Smooth muscle cell (in vitro differentiated cells): ENCODE data around the gene ABTB2. TPM values are rescaled to one million over a fixed set of nuclear protein-coding genes. Genes with fewer than 3 reads are reported as not detected.

Experiments used
- DNase-seq: peaks from one replicate; lab custom pipeline; 2025; ENCODE audit not compliant: unreplicated experiment; lab: John Stamatoyannopoulos, UW
- H2AFZ ChIP-seq: fragments of 200-600 bp; sonication (generic); 2 replicates; pipeline ENCODE4 v1.6.0; 2016; ENCODE audit warnings: antibody characterized with exemption, low read depth, mild to moderate bottlenecking
- H3F3A ChIP-seq: fragments of 200-600 bp; sonication (generic); 2 replicates; pipeline ENCODE4 v1.6.0; 2017; ENCODE audit warnings: antibody characterized with exemption, low read depth
- H3K27ac ChIP-seq: fragments of 200-600 bp; sonication (generic); 2 replicates; pipeline ENCODE4 v1.5.1; 2016; ENCODE audit warnings: low read depth, mild to moderate bottlenecking
- H3K27me3 ChIP-seq: fragments of 200-600 bp; sonication (generic); 2 replicates; pipeline ENCODE4 v1.6.1; 2016; ENCODE audit warnings: low read depth, mild to moderate bottlenecking
- H3K36me3 ChIP-seq: fragments of 200-600 bp; sonication (generic); 2 replicates; pipeline ENCODE4 v1.5.1; 2016; ENCODE audit warnings: low read depth
- H3K4me1 ChIP-seq: fragments of 200-600 bp; sonication (generic); 2 replicates; pipeline ENCODE4 v1.5.1; 2016; ENCODE audit warnings: low read depth
- H3K4me2 ChIP-seq: fragments of 200-600 bp; sonication (generic); 2 replicates; pipeline ENCODE4 v1.6.0; 2016; ENCODE audit warnings: mild to moderate bottlenecking
- H3K4me3 ChIP-seq: fragments of 200-600 bp; sonication (generic); 2 replicates; pipeline ENCODE4 v1.5.1; 2016; ENCODE audit warnings: mild to moderate bottlenecking
- H3K79me2 ChIP-seq: fragments of 200-600 bp; sonication (generic); 2 replicates; pipeline ENCODE4 v1.6.0; 2016; ENCODE audit warnings: low read depth, mild to moderate bottlenecking
- H3K9ac ChIP-seq: fragments of 200-600 bp; sonication (generic); 2 replicates; pipeline ENCODE4 v1.6.0; 2016; ENCODE audit warnings: low read depth
- H3K9me3 ChIP-seq: fragments of 200-600 bp; sonication (generic); replicated peaks from 2 replicates; pipeline ENCODE4 v1.5.1; 2016; ENCODE audit warnings: low read depth
- H4K20me1 ChIP-seq: fragments of 200-600 bp; sonication (generic); 2 replicates; pipeline ENCODE4 v1.6.0; 2016; ENCODE audit warnings: low read depth
- WGBS: methylation state at CpG from one replicate; pipeline ENCODE4 v1.1.7; 2016; ENCODE audit warnings: low lambda C conversion rate; 5-methylcytosine and 5-hydroxymethylcytosine counted together
- polyA plus RNA-seq: library from polyadenylated mRNA; unstranded; fragments of >200 nt; fragmentation: Nextera tagmentation; extraction: Ambion mirVana; gene quantifications from 2 replicates; pipeline ENCODE4 v1.2.1, GENCODE V29; 2016
- total RNA-seq: library from RNA; depleted of rRNA; stranded (reverse); fragments of >200 nt; gene quantifications from 2 replicates; pipeline ENCODE4 v1.2.3, GENCODE V29; 2014
- TF ChIP-seq, protein P1 (sequence below): fragments of 200-600 bp; sonication (generic); IDR thresholded peaks from 2 replicates; pipeline ENCODE4 v1.5.1; 2017; ENCODE audit warnings: borderline replicate concordance, mild to moderate bottlenecking, antibody characterized with exemption; ENCODE audit not compliant: insufficient read depth, poor library complexity, severe bottlenecking

ABTB2 gene
- total and polyA plus RNA-seq, 2 experiments from 2014 or later = 4.3 to 4.9 TPM

DNA sequence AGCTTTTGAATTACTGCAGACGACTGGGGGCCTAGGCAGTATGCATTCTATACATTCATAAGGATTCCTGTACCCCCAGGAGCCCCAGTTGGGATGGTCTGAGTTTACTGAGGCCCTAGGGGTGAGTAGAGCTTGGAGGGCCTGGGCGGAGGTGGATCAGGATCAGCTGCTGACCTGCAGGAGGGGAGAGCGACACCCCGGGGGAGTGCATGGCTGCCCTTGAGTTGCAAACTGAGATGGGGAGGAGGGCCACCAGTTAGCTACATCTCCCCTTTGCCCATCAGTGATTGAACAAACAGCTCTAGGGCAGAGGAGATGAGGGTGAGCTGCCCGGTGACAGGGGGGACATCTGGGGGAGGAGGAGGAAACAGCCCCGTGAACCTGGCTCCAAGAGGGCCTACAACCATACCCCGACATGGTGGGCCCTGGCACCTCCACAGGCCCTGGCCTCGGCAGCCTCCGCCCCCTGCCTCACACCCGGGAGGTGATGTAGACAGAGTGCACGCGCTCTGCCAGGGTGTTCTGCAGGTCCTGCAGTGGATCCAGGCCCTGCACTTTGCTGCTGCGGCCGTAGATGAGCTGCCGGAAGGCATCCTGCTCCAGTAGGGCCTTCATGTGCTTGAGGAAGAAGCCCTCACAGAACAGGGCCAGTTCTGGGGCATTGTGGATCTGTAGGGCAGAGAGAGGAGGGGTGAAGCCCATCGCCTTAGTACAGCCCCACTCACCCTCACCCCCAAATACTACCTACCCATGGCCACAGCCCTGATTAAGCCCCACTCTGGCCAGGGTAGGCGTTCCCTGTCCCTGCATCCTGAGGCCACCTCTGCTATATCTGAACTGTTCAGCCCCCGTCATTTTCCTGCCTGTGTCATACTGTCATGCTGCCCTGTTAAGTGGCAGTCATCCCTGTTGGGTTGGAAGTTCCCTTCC lies 205.6 kb downstream of the ABTB2 start:
- H3K9me3 ChIP-seq = no peaks in the 10 kb centered on the region
- peaks cover 32% of the 10 kb centered on the region for H4K20me1 ChIP-seq
- H3K4me3 ChIP-seq = no peak overlapping the region
- no peak overlapping the region for H3K4me2 ChIP-seq
- no peak overlapping the region for H3K9ac ChIP-seq
- H2AFZ ChIP-seq = no peak overlapping the region
- DNase-seq = no peak
- 92% methylated on average over 18 of the region's 18 CpGs for WGBS
- TF ChIP-seq, protein P1, sequence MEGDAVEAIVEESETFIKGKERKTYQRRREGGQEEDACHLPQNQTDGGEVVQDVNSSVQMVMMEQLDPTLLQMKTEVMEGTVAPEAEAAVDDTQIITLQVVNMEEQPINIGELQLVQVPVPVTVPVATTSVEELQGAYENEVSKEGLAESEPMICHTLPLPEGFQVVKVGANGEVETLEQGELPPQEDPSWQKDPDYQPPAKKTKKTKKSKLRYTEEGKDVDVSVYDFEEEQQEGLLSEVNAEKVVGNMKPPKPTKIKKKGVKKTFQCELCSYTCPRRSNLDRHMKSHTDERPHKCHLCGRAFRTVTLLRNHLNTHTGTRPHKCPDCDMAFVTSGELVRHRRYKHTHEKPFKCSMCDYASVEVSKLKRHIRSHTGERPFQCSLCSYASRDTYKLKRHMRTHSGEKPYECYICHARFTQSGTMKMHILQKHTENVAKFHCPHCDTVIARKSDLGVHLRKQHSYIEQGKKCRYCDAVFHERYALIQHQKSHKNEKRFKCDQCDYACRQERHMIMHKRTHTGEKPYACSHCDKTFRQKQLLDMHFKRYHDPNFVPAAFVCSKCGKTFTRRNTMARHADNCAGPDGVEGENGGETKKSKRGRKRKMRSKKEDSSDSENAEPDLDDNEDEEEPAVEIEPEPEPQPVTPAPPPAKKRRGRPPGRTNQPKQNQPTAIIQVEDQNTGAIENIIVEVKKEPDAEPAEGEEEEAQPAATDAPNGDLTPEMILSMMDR = no peak
- H3K4me1 ChIP-seq = no peaks in the 10 kb centered on the region
- no peaks in the 10 kb centered on the region for H3K79me2 ChIP-seq
- H3F3A ChIP-seq = no peaks in the 10 kb centered on the region
- H3K27me3 ChIP-seq = no peaks in the 10 kb centered on the region
- no peak overlapping the region for H3K27ac ChIP-seq
- no peaks in the 10 kb centered on the region for H3K36me3 ChIP-seq

DNA sequence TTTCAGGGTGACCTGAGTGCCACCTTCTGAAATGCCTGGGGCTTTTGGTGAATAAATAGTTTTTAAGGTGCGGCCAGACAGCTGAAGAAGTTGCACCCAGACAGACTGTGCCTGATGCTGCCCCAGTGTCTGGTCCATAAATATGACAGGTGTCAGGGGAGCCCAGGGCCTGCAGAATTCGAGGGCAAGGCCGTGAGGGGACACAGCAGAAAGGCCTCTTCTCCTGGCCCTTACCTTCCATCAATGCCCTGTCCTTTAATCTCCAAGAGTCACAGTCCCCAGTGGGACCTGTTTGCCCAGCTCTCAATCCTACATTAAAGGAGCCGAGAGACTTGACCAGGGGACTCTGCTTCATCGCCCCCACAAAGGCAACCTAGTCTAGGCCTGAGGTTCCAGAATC lies 206.6 kb downstream of the ABTB2 start:
- Histone ChIP-seq H3K4me3 (no peak overlapping the region), H2AFZ (no peak overlapping the region), H3K9me3 (no peaks in the 10 kb centered on the region), H3K9ac (no peak overlapping the region), H3K4me1 (no peaks in the 10 kb centered on the region), H3K4me2 (no peak overlapping the region), H3K27me3 (no peaks in the 10 kb centered on the region), H3F3A (no peaks in the 10 kb centered on the region), H3K79me2 (no peaks in the 10 kb centered on the region), H3K27ac (no peak overlapping the region), H3K36me3 (no peaks in the 10 kb centered on the region), H4K20me1 (peaks cover 32% of the 10 kb centered on the region)
- no peak for DNase-seq
- TF ChIP-seq, protein P1 = no peak
- 99% methylated on average over 5 of the region's 5 CpGs for WGBS

DNA sequence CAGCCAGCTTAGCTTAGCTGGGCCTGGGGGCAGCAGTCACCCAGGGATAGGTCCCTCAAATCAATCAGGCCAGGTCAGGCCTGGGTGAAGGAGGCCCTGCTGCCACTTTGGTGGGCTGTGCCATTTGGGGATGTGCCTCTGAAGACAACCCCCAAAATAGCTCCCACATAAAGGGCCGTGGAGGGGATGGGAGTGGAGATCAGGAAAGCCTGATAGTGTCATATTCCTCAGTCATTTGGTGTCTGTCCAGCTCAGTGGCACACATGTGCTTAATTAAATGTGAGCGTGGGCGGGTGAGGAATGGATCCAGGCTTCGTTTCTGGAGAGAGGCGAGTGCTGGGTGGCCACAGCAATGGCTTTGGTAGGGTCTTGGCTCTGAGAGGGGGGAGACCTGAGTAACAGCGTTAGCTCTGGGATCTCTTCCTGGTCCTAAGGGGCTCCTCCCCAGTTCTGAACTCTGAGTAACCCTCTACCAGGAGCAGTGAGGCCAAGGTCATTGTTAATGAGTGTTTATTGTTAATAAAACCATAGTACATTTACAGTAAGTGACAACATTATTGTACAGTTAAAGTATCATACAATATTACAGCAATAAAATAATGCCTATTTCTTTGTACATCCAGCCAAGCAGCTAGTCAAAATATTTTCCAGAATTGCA lies 207.2 kb downstream of the ABTB2 start:
- H3K79me2 ChIP-seq = no peaks in the 10 kb centered on the region
- no peak overlapping the region for H3K4me3 ChIP-seq
- WGBS = 34% methylated on average over 6 of the region's 6 CpGs
- H3K36me3 ChIP-seq = no peaks in the 10 kb centered on the region
- H4K20me1 ChIP-seq = peaks cover 32% of the 10 kb centered on the region
- no peaks in the 10 kb centered on the region for H3K9me3 ChIP-seq
- no peak overlapping the region for H2AFZ ChIP-seq
- H3K27me3 ChIP-seq = no peaks in the 10 kb centered on the region
- TF ChIP-seq, protein P1 = no peak
- H3K4me2 ChIP-seq = no peak overlapping the region
- no peaks in the 10 kb centered on the region for H3F3A ChIP-seq
- no peak overlapping the region for H3K27ac ChIP-seq
- no peak for DNase-seq
- no peak overlapping the region for H3K9ac ChIP-seq
- H3K4me1 ChIP-seq = no peaks in the 10 kb centered on the region
